GM18907 (cell line): Measurements from ENCODE around the gene PSME1.

Source experiments
- ATAC-seq: cut with Tn5 transposase; IDR thresholded peaks from one replicate; pipeline ENCODE4 v1.9.1; 2021; ENCODE audit warnings: mild to moderate bottlenecking, moderate library complexity; ENCODE audit not compliant: unreplicated experiment

PSME1 gene

DNA sequence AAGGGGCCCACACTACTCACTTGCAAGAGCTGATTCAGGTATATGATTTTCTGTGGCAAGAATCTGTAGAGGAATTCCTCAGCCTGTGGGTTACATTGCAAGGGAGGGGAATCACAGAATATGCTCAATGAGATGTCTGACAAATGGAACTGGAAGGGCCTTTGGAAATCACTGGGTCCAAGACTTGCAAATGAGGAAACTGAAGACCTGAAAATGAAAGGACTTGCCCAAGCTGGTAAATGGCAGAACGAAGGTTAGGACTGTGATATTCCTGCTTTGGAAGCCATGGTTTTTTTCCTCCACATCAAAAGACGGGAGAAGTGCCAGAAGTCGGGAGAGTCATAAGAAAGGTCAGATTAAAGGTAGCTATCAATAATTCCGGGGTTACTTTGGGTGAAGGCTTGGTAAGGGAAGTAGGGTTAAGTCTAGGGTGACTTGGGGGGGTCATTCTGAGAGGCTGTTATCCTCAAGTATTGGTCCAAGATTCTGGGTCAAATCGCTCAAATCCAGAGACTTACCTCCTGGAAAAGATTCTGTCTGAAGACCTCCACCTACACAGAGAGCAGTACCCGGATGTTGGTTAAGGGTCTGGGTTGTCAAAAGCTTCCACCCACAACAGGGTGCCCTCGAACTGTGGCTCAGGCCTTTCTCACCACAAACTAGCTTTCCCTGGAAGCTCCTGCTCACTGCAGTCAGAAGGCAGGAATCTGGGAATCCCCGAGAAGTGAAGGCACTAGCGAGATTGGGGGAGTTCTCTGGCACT, 9.9 kb downstream of the PSME1 start:
- no peak for ATAC-seq

DNA sequence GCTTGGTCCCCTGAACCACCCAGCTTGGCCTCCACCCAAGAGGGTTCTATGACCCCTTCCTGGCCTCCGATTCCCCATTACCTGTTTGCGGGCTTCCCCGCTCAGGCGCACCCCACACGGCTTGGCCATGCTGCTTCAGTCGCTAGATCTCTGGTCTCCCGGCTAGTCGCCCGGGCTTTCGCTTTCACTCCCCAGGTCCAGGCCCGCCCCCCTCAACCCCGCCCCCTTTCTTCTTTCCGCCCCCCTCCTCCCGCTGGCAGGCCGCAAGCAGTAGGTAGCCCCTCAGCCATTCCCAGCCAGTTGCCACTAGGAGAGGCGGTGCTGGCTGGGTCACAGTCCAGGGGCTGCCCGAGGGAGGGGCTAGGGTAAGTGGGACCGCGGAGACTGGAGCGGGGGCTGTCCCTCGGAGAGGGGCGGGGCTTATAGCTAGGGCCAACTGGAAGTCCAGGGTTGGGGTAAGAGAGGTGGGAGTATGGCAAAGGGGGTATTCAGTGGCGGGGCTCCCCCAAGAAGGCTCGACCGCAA, 10.5 kb downstream of the PSME1 start, which contains the start of gene PSME2:
TSS of gene PSME2 (minus strand) at position 158 of the 525 bp plus-strand sequence. CDS start at position 129, 29 bp downstream.
- ATAC-seq, result peak; percentile 66

GRCh38 chr14:24146978-24147760, 11.2 kb downstream of the PSME1 start, which contains the start of gene RNF31:
TSS of gene RNF31 (plus strand) at chr14:24147498. CDS start at chr14:24147699, 201 bp downstream.
- ATAC-seq, result peak; percentile 82

GRCh38 chr14:24147761-24148428, 11.9 kb downstream of the PSME1 start:
- peak; percentile 3 for ATAC-seq

DNA sequence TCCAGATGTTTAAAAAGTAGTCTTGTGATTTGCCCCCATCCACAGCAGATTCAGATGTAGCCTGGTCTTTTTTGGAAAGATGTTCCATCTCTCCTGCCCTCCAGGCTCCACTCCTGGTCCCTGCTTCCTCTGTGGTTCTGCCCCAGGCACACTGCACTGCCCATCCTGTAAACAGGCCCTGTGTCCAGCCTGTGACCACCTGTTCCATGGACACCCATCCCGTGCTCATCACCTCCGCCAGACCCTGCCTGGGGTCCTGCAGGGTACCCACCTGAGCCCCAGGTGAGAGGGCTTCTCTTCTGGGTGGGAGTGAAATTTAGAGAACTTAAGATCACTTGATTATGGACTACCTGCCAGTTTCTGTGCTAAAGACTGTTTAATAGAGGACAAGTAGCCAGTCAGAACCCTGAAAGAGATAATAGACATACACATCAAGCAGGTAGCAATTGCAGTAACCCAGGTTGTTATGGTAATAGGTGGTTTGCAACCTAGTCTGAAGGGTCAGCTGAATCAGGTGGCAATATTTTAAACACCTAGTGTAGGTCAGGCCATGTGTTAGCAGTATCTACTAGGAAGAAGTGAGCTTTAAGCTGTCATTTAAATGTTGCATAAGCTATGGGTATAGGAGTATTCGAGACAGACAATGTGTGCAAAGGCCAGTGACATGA, 13.4 kb downstream of the PSME1 start:
- no peak for ATAC-seq

GRCh38 chr14:24150061-24150460, 14.1 kb downstream of the PSME1 start:
- ATAC-seq, result no peak

GRCh38 chr14:24150567-24150966, 14.6 kb downstream of the PSME1 start:
- ATAC-seq, result no peak

GRCh38 chr14:24150993-24151392, 15.0 kb downstream of the PSME1 start:
- ATAC-seq, result no peak

DNA sequence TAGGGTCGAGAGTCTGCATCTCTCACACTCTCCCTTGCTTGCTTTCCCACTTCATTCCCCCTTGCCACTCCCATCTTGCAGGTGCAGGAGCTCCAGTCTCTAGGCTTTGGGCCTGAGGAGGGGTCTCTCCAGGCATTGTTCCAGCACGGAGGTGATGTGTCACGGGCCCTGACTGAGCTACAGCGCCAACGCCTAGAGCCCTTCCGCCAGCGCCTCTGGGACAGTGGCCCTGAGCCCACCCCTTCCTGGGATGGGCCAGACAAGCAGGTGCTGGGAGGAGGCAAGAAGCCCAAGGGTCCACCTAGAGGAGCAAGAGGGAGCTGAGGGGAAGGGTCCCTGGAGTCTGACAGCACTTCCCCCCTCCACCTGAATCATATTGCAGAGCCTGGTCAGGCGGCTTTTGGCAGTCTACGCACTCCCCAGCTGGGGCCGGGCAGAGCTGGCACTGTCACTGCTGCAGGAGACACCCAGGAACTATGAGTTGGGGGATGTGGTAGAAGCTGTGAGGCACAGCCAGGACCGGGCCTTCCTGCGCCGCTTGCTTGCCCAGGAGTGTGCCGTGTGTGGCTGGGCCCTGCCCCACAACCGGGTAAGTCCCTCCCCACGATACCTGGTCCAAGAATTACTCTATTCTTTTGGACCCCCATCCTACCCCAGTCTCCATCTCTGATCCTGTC, 15.5 kb downstream of the PSME1 start:
- no peak for ATAC-seq

- no peak for ATAC-seq
These were observed 19.1 kb downstream of the PSME1 start for GRCh38 chr14:24155100-24155499.

- no peak for ATAC-seq
These were observed 20.8 kb downstream of the PSME1 start for GRCh38 chr14:24156840-24157239.

- no peak for ATAC-seq
These were observed 21.3 kb downstream of the PSME1 start for GRCh38 chr14:24157331-24157730.

DNA sequence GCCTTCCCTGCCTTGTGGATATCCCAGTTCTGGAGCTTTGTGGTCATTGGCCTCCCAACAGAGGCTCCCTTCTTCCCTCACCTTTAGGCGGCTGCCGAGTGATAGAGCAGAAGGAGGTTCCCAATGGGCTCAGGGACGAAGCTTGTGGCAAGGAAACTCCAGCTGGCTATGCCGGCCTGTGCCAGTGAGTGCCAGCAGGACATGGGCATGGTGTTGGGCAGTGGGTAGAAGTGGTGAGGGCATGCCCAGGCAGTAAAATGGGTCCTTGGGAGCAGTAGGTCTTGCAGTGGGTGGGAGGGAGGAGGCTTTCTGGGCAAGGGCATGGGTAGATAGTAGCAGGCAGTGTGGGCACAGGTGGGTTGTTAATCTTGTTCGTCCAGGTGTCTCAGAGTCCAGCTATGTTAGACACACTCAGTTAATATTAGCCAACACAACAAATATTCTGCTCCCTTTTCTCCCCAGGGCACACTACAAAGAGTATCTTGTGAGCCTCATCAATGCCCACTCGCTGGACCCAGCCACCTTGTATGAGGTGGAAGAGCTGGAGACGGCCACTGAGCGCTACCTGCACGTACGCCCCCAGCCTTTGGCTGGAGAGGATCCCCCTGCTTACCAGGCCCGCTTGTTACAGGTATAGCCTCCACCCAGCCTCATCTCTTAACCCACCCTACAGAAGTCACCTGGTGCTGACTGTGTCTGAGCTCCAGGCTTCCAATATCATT, 23.9 kb downstream of the PSME1 start:
- no peak for ATAC-seq

DNA sequence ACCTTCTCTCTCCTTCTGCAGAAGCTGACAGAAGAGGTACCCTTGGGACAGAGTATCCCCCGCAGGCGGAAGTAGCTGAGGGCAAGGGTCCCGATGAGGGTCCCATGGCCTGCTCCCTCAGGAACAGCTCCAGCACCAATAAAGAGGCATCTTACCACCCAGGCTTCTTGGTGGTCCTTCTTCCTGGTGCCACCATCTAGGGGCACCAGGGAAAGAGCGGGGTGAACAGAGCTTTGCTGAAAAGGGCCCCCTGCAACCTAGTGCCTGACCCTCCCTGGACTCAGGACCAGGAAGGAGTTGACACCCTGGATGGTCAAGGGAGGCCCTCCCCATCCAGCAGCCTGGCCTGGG, 24.5 kb downstream of the PSME1 start:
- ATAC-seq, result peak; percentile 4

GRCh38 chr14:24160850-24161804, 25.1 kb downstream of the PSME1 start, which contains the start of gene IRF9:
TSS of gene IRF9 (plus strand) at chr14:24161265. CDS start at chr14:24162145, 880 bp downstream.
- ATAC-seq, result peak; percentile 83

DNA sequence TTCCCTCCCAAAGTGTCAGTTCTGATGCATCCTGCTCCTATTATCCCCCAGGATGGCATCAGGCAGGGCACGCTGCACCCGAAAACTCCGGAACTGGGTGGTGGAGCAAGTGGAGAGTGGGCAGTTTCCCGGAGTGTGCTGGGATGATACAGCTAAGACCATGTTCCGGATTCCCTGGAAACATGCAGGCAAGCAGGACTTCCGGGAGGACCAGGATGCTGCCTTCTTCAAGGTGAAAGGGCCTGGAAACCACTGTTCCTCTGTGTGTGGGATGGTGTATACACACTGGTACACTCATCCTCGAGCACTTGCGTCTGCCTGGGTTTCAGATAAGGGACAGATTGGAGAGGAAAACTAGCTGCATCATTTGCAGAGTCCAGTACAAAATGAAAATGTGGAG, 26.1 kb downstream of the PSME1 start:
- ATAC-seq, result no peak

- ATAC-seq, result no peak
These were observed 28.6 kb downstream of the PSME1 start for GRCh38 chr14:24164518-24164991.

GRCh38 chr14:24165785-24166184, 29.8 kb downstream of the PSME1 start:
- ATAC-seq, result no peak
